Posterior cingulate gyrus (tissue), 11 donors: Measurements from ENCODE around the gene RAPGEF3.

Source experiments
- DNase-seq, 10 donors: peaks; one replicate each; pipeline versions ENCODE4 v3.0.0 to v3.0.0-alpha.2; 2020 to 2021; ENCODE audit warnings: mixed read lengths in 3 of 10
- intact Hi-C: fragments of 100-400 bp; cut with DNase I; formaldehyde crosslinking; loops from one replicate; pipeline ENCODE4 v1.15.1; 2023

RAPGEF3 gene

DNA sequence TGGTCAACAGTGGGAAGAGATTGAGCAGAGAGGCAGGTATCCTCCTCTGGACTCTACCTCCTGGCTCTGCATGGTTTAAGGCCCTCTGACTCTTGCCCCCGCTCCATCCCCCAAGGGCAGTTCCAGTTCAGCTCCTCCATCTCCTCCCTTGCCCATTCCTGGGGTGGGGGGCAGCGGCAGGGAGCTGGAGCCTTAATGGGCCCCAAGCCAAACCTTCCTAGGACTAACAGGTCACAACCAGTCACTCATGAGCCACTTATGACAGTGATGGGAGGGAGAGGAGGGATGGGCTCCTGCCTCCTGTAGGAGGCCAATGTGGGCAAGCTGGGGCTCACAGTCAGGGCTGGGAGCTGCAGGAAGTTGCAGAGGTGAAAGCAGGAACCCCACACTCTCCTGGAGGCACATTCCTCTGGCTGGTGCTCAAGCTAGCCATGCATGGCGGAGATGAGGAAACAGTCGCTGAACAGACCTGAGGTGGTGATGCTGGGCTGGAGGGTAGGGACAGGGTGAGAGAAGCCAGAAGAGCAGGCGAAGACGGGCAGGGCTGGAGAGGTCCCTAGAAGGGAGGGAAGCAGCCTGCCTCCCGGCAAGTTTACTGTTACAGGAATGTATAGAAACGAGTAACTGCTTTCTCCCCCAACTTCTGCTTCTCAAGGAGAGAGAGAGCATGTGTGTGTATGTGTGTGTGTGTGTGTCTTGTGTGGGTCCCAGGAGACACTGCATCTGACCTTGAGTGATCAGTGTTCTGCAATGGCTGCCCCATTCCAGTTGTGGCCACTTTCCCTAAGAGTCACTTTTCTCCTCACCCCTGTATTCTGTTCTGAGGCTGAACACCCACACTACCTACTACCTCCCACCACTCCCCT, 5.0 kb upstream of the RAPGEF3 start:
- peak in 3 of 10 donors; percentile 7 to 42 (median 23) for DNase-seq

DNA sequence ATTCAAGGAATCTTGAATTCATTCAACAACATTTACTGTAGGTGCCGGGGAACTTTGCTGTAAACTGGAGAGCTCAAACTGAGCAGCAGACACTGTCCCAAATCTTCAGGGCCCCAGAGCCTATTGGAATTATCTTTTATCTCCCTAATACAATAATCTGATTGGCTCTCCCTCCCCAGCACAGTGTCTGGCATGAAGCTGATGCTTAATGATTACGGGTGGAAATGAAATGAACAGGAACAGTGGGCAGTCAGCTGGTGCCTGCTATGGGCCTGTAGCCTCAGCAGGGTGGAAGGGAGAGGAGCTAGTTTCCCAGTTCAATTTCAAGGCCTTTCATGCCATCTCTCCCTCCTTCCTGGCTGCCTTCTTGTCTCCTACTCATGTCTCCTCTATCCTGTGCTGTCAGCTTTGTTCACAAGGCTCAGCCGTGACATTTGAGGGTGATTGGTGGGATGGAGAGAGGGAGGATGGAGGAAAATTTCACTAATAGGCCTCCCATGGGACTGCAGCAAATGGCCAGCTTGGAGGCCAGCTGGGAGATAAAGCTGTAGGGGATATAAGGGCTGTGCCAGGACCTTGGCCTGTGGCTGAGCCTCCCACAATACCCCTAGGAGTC, 4.3 kb upstream of the RAPGEF3 start:
- intact Hi-C loops: no loop called here

More for the DNA sequence above, 5.0 kb upstream of the RAPGEF3 start:
- intact Hi-C loops: no loop called here

DNA sequence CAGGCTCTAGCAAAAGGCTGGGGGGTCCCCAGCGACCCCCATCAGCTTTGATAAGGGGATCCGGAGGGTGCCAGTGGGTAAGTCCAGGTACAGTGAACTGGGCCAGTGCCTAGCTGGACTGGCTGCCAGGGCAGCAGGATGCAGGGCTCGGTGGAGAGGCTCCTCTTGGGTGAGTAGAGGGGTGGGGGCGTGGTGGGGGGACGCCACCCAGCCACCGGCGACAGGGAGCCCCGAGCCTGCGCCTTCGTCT, 171 bp downstream of the RAPGEF3 start:
- DNase-seq: no peak
- intact Hi-C loops: loop anchor here (2.0 kb wide), 1 partner anchor 42 kb away; no protein-coding TSS in a partner anchor

More for the DNA sequence above, 4.3 kb upstream of the RAPGEF3 start:
- peak in 1 of 10 donors; percentile 9 for DNase-seq

DNA sequence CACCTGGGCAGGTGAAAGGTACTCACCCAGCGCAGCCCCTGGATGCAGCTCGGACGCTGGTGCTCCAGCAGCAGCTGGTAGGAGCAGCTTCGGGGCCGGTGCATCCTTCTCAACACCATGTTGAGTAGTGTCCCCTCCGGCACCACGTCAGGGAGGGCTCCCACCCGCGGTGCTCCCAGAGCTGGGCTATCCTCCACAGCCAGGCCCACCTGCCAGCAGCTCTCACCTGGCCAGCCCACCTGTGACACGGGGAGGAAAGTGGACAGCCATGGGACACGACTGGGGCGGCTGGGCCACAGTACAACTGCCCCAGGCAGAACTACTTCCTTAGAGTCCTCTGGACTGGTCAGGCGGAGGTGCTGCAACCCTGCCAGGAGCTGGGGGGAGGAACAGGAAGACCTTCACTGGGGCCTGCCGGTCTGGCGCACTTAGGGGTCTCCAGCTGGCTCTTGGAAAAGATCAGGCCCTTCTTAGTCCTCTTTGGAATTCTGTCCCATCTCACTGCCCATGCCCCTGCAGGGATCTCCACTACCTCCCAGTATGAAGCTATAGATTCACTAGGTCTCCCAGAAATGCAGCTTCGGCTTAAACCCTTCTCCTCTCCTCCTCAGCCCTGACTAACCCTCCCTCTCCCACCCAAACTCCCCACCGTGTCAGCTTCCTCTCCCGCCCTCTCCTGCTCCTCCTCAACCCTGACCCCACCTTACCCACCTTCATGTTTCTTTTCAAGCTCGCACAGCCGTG, 668 bp downstream of the RAPGEF3 start:
- peak in 3 of 10 donors; percentile 32 to 85 (median 74) for DNase-seq
- intact Hi-C loops: loop anchor here (2.0 kb wide), 1 partner anchor 41 kb away; no protein-coding TSS in a partner anchor

DNA sequence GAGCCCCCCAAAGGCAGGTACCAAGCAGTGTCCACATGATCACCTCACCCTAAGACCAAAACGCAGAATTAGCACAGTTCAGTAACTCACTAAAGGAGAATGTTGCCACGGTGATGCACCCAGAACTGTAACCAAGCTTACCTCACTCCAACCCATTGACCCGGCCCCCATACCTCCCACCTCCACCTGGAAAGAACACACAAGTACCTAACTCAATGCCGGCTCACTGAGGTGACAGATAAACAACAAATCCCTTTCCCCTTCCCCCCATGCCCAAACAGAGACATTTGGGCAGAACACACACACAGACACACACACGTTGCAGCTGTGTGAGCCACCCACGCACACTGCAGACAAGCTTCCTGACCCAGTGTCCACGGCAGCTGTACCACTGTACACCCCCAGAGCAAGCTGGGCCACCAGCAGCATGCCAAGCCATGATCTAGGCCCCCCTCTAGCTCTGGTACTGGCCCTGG, 1.3 kb downstream of the RAPGEF3 start:
- peak in 1 of 10 donors; percentile 35 for DNase-seq
- intact Hi-C loops: no loop called here

DNA sequence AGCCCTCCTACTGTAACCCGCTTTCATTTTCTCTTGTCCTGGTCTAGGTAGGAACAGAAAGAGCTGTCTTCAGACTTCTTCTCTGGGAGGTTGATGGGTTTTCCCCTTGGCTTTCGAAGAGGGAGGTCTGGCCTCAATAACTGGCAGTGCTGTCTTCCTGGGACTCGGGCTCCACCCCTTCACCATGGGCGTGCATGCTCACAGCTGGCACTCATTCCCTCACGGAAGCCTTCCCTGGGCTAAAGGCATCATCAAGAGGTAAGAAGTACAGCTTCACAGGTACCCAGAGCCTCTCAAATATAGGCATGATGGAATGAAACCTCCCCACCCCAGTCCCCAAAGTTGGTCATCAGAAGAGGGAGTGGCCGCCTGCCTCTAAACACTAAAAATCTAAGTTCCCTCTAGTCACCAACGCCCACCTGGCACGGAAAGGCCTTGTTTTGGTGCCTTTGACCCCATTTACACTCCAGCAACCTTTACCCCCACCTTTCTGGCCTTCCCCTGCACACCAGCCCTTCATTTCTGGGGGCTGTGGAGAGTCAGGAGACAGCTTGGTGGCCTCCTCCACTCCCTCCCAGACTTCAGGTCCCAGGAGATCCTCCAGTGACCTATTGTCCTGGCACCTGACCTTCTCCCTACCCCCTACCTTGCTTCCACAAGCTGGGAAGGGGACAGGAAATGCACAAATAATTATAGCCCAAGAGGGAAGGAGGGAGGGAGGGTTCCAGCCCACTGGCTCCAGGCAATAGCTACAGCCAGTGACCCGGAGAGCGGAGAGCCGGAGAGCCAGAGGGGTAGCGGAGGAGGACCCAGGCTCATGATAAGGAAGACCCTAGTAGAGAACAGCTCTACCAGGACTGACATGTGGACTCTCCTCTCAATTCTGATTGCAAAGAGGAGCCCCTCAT, 2.8 kb downstream of the RAPGEF3 start:
- peak in 4 of 10 donors; percentile 14 to 69 (median 40) for DNase-seq
- intact Hi-C loops: no loop called here

DNA sequence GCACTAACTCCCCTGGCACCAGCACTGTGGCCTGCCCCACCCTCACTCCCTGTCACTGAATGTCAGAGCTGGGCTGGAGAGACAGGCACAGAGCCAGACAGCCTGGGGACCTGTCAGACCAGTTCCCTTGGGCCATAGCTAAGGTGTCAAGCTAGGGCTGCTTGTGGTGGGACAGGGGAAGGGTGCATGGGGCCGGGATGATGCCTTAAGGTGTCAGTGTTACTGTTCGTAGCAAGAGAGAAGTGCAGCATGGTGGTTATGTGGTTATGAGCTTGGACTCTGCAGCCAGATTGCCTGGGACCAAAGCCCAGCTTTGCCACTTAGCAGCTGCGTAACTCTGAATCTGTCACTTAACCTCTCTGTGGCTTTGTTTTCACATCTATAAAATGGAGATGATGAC, 3.8 kb downstream of the RAPGEF3 start:
- intact Hi-C loops: no loop called here
- DNase-seq: peak in 3 of 10 donors; percentile 66 to 88 (median 67)

DNA sequence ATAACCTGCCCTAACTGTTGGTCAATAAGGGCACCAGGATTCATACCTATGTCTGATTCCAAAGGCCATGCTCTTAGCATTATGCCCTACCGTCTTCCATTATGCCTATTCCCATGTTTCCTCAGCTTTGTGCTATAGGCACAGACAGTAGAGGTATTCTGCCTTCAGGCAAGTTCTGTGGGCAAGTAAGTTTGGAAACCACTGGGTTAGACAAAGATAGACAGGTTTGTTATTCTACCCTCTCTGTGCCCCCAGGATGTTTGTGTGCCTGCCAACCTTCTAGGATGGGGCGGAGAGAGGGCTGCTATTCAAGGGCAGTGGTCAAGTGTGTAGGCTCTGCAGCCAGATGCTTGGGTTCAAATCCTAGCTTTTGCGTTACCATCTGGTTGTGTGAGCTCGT, 4.6 kb downstream of the RAPGEF3 start:
- intact Hi-C loops: no loop called here
- DNase-seq: peak in 1 of 10 donors; percentile 28

DNA sequence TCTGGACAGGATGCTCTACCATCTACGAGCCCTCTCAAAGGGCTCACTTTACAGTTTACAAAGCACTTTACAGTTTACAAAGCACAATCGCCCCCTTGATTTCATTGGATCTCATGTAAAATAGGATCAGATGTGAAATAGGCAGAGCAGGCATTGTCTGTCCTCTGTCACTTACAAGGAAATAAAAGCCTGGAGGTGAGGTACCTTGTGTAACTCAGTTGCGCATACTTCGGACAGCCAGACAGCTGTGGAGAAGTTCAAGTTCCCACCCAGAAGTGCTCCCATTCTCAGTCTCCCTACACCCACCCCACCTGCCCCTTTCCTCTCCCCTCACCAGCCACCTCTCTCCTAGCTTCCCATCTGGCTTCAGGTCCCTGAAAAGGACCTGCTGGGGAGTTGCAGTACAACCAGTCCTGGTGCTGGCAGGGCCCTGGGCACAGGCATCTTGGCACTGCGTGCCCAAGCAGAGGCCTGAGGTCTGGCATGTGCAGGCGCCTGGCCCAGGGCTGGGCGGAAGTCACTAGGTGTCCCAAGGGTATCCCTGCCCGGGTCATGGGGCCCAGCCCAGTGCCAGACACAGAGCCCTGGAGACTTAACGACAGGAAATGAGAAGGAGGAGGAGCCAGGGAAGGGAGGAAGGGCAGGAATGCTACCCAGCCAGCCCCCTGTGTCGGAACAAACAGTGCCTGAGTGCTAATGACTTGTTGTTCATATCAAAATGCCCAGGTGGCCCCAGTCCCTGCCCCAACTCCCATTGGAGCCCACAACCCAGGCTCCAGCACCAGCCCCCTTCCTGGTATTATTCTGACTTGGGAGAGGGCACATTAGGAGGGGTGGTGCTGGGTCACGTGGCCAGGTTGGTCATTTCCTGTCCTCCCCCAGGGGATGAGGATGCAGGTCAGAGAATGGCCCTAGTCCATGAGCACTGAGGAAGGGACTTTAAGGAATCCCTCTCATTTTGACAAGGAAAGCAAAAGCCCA, 5.4 kb downstream of the RAPGEF3 start:
- intact Hi-C loops: no loop called here
- DNase-seq: peak in 7 of 10 donors; percentile 34 to 88 (median 44)

GRCh38 chr12:47752552-47752951, 6.1 kb downstream of the RAPGEF3 start:
- intact Hi-C loops: no loop called here
- DNase-seq: peak in 1 of 10 donors; percentile 27

- peak in 2 of 10 donors; percentile 22 to 68 for DNase-seq
- intact Hi-C loops: no loop called here
Observed at GRCh38 chr12:47752121-47752520, 6.6 kb downstream of the RAPGEF3 start.

DNA sequence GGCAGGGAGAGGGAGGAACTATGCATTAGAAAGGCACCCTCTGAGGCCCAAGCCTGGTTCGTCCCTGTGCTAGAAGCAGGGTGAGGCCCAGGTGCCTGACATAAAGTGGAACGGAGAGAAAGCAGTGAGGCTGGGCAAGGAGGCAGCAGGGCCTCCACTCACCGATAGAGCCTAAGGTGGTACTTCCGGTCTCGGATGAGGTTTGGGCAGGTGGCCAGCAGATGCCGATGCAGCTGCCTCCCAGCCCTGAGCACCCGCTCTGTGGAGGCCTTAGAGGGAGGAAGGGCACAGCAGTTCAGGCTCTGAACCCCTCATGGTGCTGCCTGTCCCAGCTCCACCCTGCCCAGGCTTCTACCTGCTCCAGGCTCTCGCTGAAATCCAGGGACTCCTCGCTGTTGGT, 7.1 kb downstream of the RAPGEF3 start:
- peak in 2 of 10 donors; percentile 52 to 76 for DNase-seq
- intact Hi-C loops: no loop called here

- intact Hi-C loops: no loop called here
- peak in 3 of 10 donors; percentile 39 to 68 (median 56) for DNase-seq
Observed at GRCh38 chr12:47750916-47751470, 7.7 kb downstream of the RAPGEF3 start.

DNA sequence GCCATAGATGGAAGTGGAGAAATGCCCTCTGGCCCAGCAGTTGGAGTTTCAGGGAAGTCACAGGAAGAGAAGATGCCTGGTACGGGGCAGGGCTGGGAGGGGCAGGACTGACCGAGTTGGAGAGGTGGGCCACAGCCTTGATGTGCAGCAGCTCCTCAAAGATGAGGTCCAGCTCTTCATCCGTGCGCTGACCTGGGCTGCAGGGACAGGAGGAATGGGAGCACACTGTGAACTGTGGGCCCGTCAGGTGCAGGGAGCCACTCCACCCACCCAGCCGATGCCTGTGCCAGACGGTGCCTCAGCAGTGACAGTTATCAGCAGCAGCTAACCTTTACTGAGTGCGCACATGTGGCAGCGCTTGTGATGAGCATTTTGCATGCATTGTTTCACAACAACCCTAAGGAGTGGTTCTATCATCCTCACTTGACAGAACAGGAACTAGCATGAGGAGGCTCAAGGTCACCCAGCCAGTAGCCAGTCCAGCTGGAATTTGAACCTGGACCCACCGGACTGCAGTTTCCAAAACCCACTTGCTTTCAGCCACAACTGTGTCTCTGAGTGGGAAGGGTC, 8.4 kb downstream of the RAPGEF3 start:
- peak in 3 of 10 donors; percentile 42 to 60 (median 50) for DNase-seq
- intact Hi-C loops: no loop called here

DNA sequence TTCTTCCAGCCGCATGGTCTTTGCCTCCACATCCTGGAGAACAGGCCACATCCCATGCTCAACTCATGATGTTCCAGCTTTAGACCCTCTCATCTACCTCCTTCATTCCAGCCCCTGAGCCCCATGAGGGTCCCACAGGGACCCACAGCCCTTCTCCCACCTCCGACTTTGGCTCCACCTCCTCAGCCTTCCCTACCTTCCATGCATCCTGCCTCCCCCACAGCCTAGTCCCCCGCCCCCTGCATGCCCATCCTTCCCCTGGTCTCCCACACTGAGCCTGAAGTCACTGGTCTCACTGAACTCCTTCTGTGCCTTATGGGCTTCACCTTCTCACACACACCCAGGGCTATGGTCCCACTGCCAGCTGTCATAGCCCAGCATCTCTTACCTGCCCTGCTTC, 9.8 kb downstream of the RAPGEF3 start:
- intact Hi-C loops: no loop called here
- peak in 2 of 10 donors; percentile 23 to 60 for DNase-seq

DNA sequence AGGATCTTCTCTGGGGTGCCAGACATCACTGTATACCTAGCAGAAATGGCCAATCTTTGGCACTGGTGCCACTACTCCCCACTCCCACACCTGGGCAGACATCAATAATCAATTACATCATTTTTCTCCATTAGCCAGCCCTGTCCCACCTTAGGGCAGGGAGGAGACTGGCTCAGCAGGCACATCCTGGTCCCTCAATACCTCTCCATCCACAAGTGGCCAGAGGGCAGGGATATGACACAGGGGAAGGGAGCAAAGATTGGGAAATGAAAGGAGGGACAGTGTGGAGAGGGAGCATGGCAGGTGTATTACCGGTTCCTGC, 10.2 kb downstream of the RAPGEF3 start:
- intact Hi-C loops: no loop called here
- DNase-seq: peak in 1 of 10 donors; percentile 30

GRCh38 chr12:47747596-47748506, 10.8 kb downstream of the RAPGEF3 start:
- DNase-seq: peak in 3 of 10 donors; percentile 35 to 67 (median 65)
- intact Hi-C loops: no loop called here
